Neural progenitor cell (in vitro differentiated cells): ENCODE data around the gene LRRC53.

ENCODE experiments used
- EZH2 ChIP-seq: fragments of 200-600 bp; sonication (generic); IDR thresholded peaks from 2 replicates; pipeline ENCODE4 v1.6.1; 2017; ENCODE audit warnings: antibody characterized with exemption, mild to moderate bottlenecking, moderate library complexity
- EZH2phosphoT487 ChIP-seq: fragments of 200-600 bp; sonication (generic); IDR thresholded peaks from 2 replicates; pipeline ENCODE4 v1.6.1; 2017; ENCODE audit warnings: antibody characterized with exemption
- TF ChIP-seq, protein P1 (sequence below): fragments of 200-600 bp; sonication (generic); IDR thresholded peaks from 2 replicates; pipeline ENCODE4 v1.5.1; 2017; ENCODE audit warnings: antibody characterized with exemption, mild to moderate bottlenecking

DNA sequence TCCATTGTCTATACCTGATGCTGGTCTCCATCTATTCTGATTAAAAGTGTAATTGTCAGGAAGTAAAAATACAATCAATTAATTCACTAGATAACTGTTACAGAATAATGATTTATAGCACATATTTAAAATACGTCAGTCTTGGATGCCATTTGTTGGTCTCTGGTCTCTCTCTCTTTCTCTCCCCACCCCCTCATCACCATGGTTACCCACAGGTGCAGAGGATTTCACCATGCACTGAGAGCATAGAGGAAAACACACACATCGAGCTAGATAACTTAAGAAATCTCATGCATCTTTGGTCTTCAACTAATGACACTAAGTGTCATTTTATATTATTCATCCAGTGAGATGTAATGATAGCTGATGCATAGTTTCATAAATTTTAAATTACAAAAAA, 33.4 kb downstream of the LRRC53 start:
- TF ChIP-seq, protein P1, sequence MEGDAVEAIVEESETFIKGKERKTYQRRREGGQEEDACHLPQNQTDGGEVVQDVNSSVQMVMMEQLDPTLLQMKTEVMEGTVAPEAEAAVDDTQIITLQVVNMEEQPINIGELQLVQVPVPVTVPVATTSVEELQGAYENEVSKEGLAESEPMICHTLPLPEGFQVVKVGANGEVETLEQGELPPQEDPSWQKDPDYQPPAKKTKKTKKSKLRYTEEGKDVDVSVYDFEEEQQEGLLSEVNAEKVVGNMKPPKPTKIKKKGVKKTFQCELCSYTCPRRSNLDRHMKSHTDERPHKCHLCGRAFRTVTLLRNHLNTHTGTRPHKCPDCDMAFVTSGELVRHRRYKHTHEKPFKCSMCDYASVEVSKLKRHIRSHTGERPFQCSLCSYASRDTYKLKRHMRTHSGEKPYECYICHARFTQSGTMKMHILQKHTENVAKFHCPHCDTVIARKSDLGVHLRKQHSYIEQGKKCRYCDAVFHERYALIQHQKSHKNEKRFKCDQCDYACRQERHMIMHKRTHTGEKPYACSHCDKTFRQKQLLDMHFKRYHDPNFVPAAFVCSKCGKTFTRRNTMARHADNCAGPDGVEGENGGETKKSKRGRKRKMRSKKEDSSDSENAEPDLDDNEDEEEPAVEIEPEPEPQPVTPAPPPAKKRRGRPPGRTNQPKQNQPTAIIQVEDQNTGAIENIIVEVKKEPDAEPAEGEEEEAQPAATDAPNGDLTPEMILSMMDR = no peak
- TF ChIP-seq EZH2 (no peak), EZH2phosphoT487 (no peak)
